GM21367 (cell line): ENCODE measurements around the gene SMYD4.
"Not testable (repeated sequence)": the region's sequence is repeated elsewhere in the genome, so short reads cannot be mapped to it uniquely, and the experiment has no call there.

Experiments used
- ATAC-seq: cut with Tn5 transposase; IDR thresholded peaks from one replicate; pipeline ENCODE4 v1.9.1; 2021; ENCODE audit not compliant: unreplicated experiment

Gene SMYD4

DNA sequence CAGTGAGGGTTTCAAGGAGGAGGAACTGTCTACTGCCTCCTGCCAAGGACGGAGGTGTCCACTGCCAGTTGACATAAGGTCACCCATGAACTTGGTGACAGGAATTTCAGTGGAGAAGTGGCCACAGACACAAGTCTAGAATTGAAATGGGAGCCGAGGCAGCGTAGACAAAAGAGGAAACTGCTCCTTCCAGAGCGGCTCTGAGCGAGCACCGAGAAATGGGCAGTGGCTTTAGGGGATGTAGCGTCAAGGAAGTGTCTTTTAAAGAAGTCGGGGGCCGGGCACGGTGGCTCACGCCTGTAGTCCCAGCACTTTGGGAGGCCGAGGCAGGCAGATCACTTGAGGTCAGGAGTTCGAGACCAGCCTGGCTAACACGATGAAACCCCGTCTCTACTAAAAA is 70.9 kb downstream of the SMYD4 start:
- no peak for ATAC-seq

GRCh38 chr17:1755827-1756262 is 73.9 kb downstream of the SMYD4 start:
- ATAC-seq = no peak

DNA sequence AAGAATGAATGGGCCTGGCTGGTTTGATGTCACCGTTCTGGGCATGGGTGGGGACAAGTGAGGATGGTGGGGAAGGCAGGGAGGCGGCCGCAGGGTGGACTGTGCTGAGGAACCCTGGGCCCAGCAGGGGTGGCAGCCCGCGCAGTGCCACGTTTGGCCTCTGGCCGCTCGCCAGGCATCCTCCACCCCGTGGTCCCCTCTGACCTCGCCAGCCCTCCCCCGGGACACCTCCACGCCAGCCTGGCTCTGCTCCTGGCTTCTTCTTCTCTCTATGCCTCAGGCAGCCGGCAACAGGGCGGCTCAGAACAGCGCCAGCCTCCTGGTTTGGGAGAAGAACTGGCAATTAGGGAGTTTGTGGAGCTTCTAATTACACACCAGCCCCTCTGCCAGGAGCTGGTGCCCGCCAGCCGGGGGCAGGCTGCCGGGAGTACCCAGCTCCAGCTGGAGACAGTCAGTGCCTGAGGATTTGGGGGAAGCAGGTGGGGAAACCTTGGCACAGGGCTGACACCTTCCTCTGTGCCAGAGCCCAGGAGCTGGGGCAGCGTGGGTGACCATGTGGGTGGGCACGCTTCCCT is 74.4 kb downstream of the SMYD4 start:
- ATAC-seq = no peak

GRCh38 chr17:1754430-1755112 is 75.1 kb downstream of the SMYD4 start:
- ATAC-seq = no peak

DNA sequence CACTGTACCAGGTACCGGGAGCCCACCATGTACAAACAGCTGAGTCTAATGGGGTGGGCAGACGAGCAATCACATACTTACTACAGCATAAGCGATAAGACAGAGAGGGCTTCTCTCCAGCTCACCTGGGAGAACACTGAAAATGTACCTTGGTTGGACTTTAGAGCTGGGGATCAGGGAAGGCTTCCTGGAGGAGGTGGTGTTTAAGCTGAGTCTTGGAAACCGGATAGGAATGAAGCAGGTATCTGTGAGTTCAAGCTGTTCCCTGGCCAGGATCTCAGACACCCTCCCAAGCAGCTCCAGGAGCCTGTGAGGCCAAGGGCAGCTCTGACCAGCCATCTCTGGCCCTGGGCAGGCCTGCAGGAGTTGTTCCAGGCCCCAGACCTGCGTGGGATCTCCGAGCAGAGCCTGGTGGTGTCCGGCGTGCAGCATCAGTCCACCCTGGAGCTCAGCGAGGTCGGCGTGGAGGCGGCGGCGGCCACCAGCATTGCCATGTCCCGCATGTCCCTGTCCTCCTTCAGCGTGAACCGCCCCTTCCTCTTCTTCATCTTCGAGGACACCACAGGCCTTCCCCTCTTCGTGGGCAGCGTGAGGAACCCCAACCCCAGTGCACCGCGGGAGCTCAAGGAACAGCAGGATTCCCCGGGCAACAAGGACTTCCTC is 75.8 kb downstream of the SMYD4 start:
- ATAC-seq = no peak

DNA sequence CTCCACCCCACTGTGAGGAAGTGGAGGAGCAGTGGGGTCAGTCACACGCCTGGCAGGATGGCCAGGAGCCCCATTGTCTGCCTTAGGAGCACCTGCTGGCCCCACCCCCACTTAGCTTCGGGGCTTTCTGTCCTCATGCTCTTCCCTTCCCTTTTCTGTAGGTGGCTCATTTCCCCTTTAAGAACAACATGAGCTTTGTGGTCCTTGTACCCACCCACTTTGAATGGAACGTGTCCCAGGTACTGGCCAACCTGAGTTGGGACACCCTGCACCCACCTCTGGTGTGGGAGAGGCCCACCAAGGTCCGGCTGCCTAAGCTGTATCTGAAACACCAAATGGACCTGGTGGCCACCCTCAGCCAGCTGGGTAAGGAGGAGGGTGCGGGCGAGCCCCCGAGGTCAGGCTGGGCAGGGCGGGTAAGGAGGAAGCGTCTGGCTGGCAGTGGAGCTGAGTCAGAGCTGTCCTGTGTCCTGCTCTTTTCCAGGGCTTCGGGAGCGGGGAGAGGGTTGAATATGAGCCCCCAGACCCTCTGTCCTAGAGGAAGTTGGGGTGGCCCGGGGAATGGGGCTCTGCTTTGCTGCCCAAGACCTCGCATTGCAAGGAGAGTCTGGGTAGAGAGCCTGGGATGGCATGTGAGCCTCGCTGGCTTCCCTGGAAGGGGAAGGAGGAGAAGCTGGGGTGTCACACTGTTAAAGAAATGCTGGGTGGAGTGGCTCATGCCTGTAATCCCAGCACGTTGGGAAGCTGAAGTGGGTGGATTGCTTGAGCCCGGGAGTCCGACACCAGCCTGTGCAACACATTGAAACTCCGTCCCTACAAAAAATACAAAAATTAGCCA is 77.1 kb downstream of the SMYD4 start:
- ATAC-seq = no peak

DNA sequence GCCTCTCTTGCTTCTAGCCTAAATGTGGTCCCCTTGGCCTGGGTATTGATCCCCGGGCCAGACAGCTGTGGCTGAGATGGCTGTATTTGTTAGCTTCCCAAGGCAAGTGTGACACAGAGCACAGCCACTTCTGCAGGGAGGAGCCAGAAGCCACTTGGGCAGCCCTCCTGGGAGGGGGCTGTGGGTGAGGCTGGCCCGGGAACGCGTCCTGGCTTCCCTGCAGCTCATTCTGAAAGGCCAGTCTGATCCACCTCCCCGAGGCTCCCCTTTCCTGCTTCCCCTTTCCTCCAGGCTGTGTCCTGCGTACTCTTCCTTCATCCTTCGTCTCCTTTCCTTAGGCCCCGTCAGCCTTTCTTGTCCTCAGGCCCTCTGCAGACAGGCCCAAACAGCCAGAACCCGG is 79.1 kb downstream of the SMYD4 start:
- ATAC-seq = no peak

- ATAC-seq = no peak
These were observed 82.6 kb downstream of the SMYD4 start for GRCh38 chr17:1746975-1747543.

- no peak for ATAC-seq
These were observed 84.1 kb downstream of the SMYD4 start for GRCh38 chr17:1745513-1746020.

DNA sequence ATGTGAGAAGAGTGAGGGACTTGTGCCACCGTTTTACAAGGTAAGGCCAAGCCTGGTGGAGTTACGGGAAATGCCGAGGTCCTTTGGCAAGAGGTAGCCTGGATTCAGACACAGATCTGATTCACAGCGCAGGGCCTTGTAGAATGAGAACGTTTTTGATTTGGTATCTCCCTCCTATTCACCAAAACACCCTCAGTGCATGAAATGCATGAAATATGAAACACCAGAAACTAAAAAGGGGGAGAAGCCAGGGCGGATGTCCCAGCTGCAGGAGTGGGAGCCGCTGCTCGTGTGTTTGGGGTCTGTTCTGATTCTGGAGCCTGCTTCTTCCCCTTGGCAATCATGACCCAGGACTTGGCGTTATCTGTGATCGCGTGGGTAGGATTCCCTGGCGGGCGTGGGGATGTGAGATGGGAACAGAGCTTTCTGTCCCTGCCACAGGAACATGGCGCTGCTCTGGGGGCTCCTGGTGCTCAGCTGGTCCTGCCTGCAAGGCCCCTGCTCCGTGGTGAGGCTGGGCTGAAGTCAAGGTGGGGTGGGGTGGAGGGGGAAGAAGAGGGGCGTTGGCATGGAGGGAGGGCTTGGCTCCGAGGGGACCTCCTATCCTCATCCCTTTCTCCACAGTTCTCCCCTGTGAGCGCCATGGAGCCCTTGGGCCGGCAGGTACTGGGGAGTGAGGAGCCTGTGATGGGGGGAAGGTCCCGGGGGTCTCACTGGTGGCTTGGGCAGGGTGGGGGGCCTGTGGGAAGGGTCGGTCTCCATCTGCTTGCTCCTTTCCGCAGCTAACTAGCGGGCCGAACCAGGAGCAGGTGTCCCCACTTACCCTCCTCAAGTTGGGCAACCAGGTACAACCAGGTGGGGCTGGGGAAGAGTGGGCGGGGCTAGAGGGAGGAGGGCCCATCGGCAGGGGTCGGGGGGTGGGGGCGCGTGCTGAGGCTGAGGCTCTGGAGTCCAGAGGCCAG is 84.9 kb downstream of the SMYD4 start:
- ATAC-seq = no peak

GRCh38 chr17:1743088-1743439 is 86.6 kb downstream of the SMYD4 start:
- ATAC-seq = no peak

- ATAC-seq = no peak
These were observed 87.2 kb downstream of the SMYD4 start, which contains the start of gene SERPINF2 for GRCh38 chr17:1742371-1743087. SERPINF2 (plus strand) TSS chr17:1742871; CDS start chr17:1744996, 2,125 bp downstream.

GRCh38 chr17:1741899-1742298 is 87.8 kb downstream of the SMYD4 start:
- ATAC-seq = not testable (repeated sequence)

DNA sequence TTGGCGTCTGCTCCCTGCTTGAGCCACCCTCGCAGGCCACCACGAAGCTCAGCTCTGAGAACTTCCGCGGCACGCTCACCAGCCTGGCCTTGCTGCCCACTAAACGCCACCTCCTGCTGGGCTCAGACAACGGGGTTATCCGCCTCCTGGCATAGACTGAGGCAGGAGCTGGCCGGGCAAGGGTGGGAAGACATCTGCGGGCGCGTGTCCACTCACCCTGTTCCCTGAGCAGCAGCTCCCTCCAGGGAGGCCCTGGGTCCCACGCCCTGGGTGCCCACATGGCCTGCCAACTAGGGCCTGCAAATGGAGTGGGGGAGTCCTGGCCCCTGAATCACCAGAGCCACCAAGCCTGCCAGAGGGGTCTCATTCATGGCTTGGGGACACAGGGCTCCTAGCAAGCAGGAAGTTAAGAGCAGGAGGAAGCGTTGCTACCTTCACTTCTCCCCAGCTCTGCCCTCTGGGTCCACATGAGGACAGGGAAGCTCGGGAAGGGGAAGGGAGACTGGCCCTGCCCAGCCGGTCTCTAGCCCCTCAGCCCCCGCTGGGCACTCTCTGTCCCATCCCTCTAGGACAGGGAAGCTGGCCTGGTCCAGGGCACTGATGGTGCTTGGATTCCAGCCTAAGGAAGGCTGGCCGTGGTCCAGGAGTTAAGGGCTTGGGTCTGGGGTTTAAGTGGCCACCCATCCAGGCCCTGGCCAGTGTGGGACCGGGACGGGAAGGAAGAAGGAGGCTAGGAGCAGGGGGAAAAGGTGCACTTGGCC is 92.0 kb downstream of the SMYD4 start:
- no peak for ATAC-seq

GRCh38 chr17:1736348-1737281 is 93.1 kb downstream of the SMYD4 start:
- ATAC-seq = no peak

DNA sequence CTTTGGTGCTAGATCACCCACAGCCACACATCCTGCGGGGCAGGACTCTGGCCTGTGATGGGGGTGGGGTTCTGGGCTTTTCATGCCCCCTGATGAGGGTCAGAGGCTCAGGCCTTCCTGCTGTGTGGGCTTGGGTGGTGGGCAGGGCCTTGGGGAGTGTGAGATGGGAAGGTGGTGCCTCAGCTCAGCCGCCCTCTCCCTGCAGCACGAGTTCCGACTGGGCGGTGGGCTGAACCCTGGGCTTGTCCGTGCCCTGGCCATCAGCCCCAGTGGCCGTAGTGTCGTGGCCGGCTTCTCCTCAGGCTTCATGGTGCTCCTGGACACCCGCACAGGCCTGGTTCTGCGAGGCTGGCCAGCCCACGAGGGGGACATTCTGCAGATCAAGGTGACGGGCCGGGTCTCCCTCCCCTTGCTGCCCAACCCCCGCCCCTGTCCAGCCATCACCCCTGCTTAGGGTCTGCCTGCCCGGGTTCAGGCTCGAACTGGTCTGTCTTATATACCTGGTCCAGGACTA is 93.8 kb downstream of the SMYD4 start:
- ATAC-seq = no peak

DNA sequence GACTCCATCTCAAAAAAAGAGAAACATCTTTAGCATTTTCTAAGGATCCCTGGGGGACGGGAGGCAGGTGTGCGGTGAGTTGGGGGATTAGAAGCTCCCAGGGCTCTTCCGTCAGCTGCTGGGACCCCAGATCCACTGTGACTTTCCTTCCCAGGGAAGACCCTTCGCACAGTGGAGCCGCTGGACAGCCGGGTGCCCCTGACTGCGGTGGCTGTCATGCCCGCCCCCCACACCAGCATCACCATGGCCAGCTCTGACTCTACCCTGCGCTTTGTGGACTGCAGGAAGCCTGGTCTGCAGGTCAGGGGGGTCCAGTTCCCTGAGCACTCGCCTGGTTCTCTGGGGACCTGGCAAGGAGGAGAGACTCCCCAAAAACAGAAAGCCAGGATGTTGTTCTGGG is 94.3 kb downstream of the SMYD4 start:
- no peak for ATAC-seq
